ENCODE data around the gene BANK1. TPM values are rescaled to one million over a fixed set of nuclear protein-coding genes. Genes with fewer than 3 reads are reported as not detected.

The BANK1 gene
- total RNA-seq, 1 donor from 2014 or later = 1.7 TPM

- Mint-ChIP-seq H3K36me3 (no peaks in the 10 kb centered on the region), H3K27ac (no peak overlapping the region), H3K27me3 (no peaks in the 10 kb centered on the region), H3K9me3 (no peaks in the 10 kb centered on the region), H3K4me1 (ENCODE audit: unreplicated experiment) (no peaks in the 10 kb centered on the region), H3K4me3 (no peak overlapping the region)
- no peak for DNase-seq (ENCODE audit: extremely low spot score, unreplicated experiment)
- TF ChIP-seq CTCF (conservative IDR thresholded peaks at IDR 0.05) = no peak
Observed at GRCh38 chr4:102116121-102116520, 325.6 kb downstream of the BANK1 start.

DNA sequence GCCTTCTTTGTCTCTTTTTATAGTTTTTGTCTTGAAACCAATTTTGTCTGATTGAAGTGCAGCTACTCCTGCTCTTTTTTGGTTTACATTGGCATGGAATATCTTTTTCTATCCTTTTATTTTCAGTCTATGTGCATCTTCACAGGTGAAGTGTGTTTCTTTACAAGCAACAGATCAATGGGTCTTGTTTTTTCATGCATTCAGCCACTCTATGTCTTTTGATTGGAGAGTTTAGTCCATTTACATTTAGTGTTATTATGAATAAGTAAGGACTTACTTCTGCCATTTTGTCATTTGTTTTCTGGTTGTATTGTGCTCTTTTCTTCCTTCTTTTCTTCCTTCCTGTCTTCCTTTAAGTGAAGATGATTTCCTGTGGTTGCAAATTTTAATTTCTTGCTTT is 330.3 kb downstream of the BANK1 start:
- Mint-ChIP-seq H3K4me3 (no peak overlapping the region), H3K36me3 (no peaks in the 10 kb centered on the region), H3K4me1 (ENCODE audit: unreplicated experiment) (no peaks in the 10 kb centered on the region), H3K27me3 (no peaks in the 10 kb centered on the region), H3K27ac (no peak overlapping the region), H3K9me3 (peaks cover 11% of the 10 kb centered on the region)
- DNase-seq (ENCODE audit: extremely low spot score, unreplicated experiment) = no peak
- TF ChIP-seq CTCF (conservative IDR thresholded peaks at IDR 0.05) = no peak

Measured in type B pancreatic cell (in vitro differentiated cells).